Measurements from ENCODE around the gene PRC1. TPM values are rescaled to one million over a fixed set of nuclear protein-coding genes. Genes with fewer than 3 reads are reported as not detected.

PRC1 gene
- total RNA-seq, 4 donors from 2014 or later, result 12.1 to 31.0 (median 14.9) TPM

GRCh38 chr15:90942354-90943120 is 51.8 kb downstream of the PRC1 start:
- Histone ChIP-seq H3K36me3 (peaks cover 5 to 97% (median 57%) of the 10 kb centered on the region in 3 donors), H3K4me1 (no peaks in the 10 kb centered on the region), H3K9me3 (no peaks in the 10 kb centered on the region), H3K4me3 (no peak overlapping the region), H3K27me3 (no peaks in the 10 kb centered on the region), H3K27ac (no peak overlapping the region)
- DNase-seq (ENCODE audit: low spot score in 2 of 2), result no peak
- whole genome bisulfite sequencing, 2 donors, result 93% methylated on average over 11 to 12 of the region's 12 CpGs
- TF ChIP-seq CTCF (IDR thresholded peaks at IDR 0.05) (no peak), POLR2A (IDR thresholded peaks at IDR 0.05) (no peak), EP300 (IDR thresholded peaks at IDR 0.05) (no peak)

- Histone ChIP-seq H3K4me1 (peaks cover 0 to 12% (median 4%) of the 10 kb centered on the region in 4 donors), H3K4me3 (no peak overlapping the region), H3K27me3 (no peaks in the 10 kb centered on the region), H3K36me3 (peaks cover 5 to 82% (median 49%) of the 10 kb centered on the region in 3 donors), H3K27ac (no peak overlapping the region), H3K9me3 (no peaks in the 10 kb centered on the region)
- WGBS, 2 donors, result 96% methylated on average over 4 of the region's 4 CpGs
- DNase-seq (ENCODE audit: low spot score in 2 of 2), result no peak
- TF ChIP-seq EP300 (IDR thresholded peaks at IDR 0.05) (no peak), POLR2A (IDR thresholded peaks at IDR 0.05) (no peak), CTCF (IDR thresholded peaks at IDR 0.05) (no peak)
Measured at GRCh38 chr15:90941038-90941437, 53.3 kb downstream of the PRC1 start.

- DNase-seq (ENCODE audit: low spot score in 2 of 2), result no peak
- no peaks in the 10 kb centered on the region for H3K9me3 ChIP-seq
- peaks cover 0 to 20% (median 10%) of the 10 kb centered on the region in 4 donors for H3K4me1 ChIP-seq
- 90 to 95% methylated on average over 7 of the region's 7 CpGs for WGBS, 2 donors
- peaks cover 5 to 70% (median 45%) of the 10 kb centered on the region in 3 donors for H3K36me3 ChIP-seq
- H3K27ac ChIP-seq, result no peak overlapping the region
- TF ChIP-seq EP300 (IDR thresholded peaks at IDR 0.05) (no peak), CTCF (IDR thresholded peaks at IDR 0.05) (no peak)
- H3K27me3 ChIP-seq, result no peaks in the 10 kb centered on the region
- no peak overlapping the region for H3K4me3 ChIP-seq
Measured at GRCh38 chr15:90939756-90940155, 54.6 kb downstream of the PRC1 start.

- Histone ChIP-seq H3K27ac (no peak overlapping the region), H3K27me3 (no peaks in the 10 kb centered on the region), H3K4me3 (no peak overlapping the region), H3K9me3 (no peaks in the 10 kb centered on the region), H3K4me1 (peaks cover 0 to 35% (median 17%) of the 10 kb centered on the region in 4 donors), H3K36me3 (peaks cover 5 to 55% (median 32%) of the 10 kb centered on the region in 3 donors)
- DNase-seq (ENCODE audit: low spot score in 2 of 2), result no peak
- TF ChIP-seq POLR2A (IDR thresholded peaks at IDR 0.05) (no peak), CTCF (IDR thresholded peaks at IDR 0.05) (no peak), EP300 (IDR thresholded peaks at IDR 0.05) (no peak)
- 90 to 94% methylated on average over 5 of the region's 5 CpGs for WGBS, 2 donors
Measured at GRCh38 chr15:90938261-90938660, 56.1 kb downstream of the PRC1 start.

GRCh38 chr15:90936823-90937222 is 57.5 kb downstream of the PRC1 start:
- H3K4me3 ChIP-seq, result no peak overlapping the region
- no peak for DNase-seq (ENCODE audit: low spot score in 2 of 2)
- H3K27me3 ChIP-seq, result no peaks in the 10 kb centered on the region
- TF ChIP-seq EP300 (IDR thresholded peaks at IDR 0.05) (no peak), POLR2A (IDR thresholded peaks at IDR 0.05) (no peak), CTCF (IDR thresholded peaks at IDR 0.05) (no peak)
- H3K9me3 ChIP-seq, result no peaks in the 10 kb centered on the region
- WGBS, 2 donors, result 56 to 64% methylated on average over 1 of the region's 1 CpG
- peaks cover under 1 to 40% (median 21%) of the 10 kb centered on the region in 3 donors for H3K36me3 ChIP-seq
- H3K4me1 ChIP-seq, result peaks cover 0 to 46% (median 20%) of the 10 kb centered on the region in 4 donors
- no peak overlapping the region for H3K27ac ChIP-seq
